GM06990 (cell line): ENCODE results near the gene RYR2.

ENCODE experiments used
- DNase-seq: peaks from one replicate; pipeline ENCODE4 v3.0.0-alpha.2; 2011; ENCODE audit not compliant: insufficient read length; ENCODE audit errors: extremely low read depth
- H3K27me3 ChIP-seq: replicated peaks from 2 replicates; pipeline ENCODE4 v1.6.0; 2011; ENCODE audit warnings: low read length; ENCODE audit not compliant: control insufficient read depth, insufficient read depth
- H3K36me3 ChIP-seq: 2 replicates; pipeline ENCODE4 v1.5.1; 2011; ENCODE audit warnings: low read length; ENCODE audit not compliant: control insufficient read depth, insufficient read depth
- H3K4me3 ChIP-seq: replicated peaks from 2 replicates; pipeline ENCODE4 v1.5.1; 2011; ENCODE audit warnings: low read depth, mild to moderate bottlenecking, control low read depth, low read length
- CTCF ChIP-seq: IDR thresholded peaks from 2 replicates; pipeline ENCODE4 v1.5.1; 2011; ENCODE audit warnings: low read length, control low read depth, mild to moderate bottlenecking, inconsistent platforms; ENCODE audit not compliant: insufficient read depth, poor library complexity, severe bottlenecking

Gene RYR2

GRCh38 chr1:237226177-237226944, 184.4 kb downstream of the RYR2 start:
- no peaks in the 10 kb centered on the region for H3K27me3 ChIP-seq
- no peaks in the 10 kb centered on the region for H3K36me3 ChIP-seq
- no peak for DNase-seq
- no peak for TF ChIP-seq CTCF
- H3K4me3 ChIP-seq: no peak overlapping the region

- no peak for TF ChIP-seq CTCF
- Histone ChIP-seq H3K4me3 (no peak overlapping the region), H3K36me3 (no peaks in the 10 kb centered on the region), H3K27me3 (no peaks in the 10 kb centered on the region)
- no peak for DNase-seq
Observed at GRCh38 chr1:237227476-237227875, 185.5 kb downstream of the RYR2 start.

- no peaks in the 10 kb centered on the region for H3K27me3 ChIP-seq
- DNase-seq: no peak
- H3K4me3 ChIP-seq: no peak overlapping the region
- no peaks in the 10 kb centered on the region for H3K36me3 ChIP-seq
- TF ChIP-seq CTCF: no peak
Observed at GRCh38 chr1:237228421-237228820, 186.4 kb downstream of the RYR2 start.

- no peaks in the 10 kb centered on the region for H3K36me3 ChIP-seq
- no peak for DNase-seq
- no peaks in the 10 kb centered on the region for H3K27me3 ChIP-seq
- TF ChIP-seq CTCF: no peak
- H3K4me3 ChIP-seq: no peak overlapping the region
Observed at GRCh38 chr1:237229333-237229732, 187.3 kb downstream of the RYR2 start.

- Histone ChIP-seq H3K36me3 (no peaks in the 10 kb centered on the region), H3K4me3 (no peak overlapping the region), H3K27me3 (no peaks in the 10 kb centered on the region)
- DNase-seq: no peak
- TF ChIP-seq CTCF: no peak
Observed at GRCh38 chr1:237232501-237232900, 190.5 kb downstream of the RYR2 start.

- Histone ChIP-seq H3K4me3 (no peak overlapping the region), H3K27me3 (no peaks in the 10 kb centered on the region), H3K36me3 (no peaks in the 10 kb centered on the region)
- TF ChIP-seq CTCF: no peak
- no peak for DNase-seq
Observed at GRCh38 chr1:237235091-237235490, 193.1 kb downstream of the RYR2 start.
